B cell (primary cell): ENCODE results near the gene TMEM129. TPM values are rescaled to one million over a fixed set of nuclear protein-coding genes. Genes with fewer than 3 reads are reported as not detected.
A peak's percentile ranks its signal among the peaks of the same experiment; 100 is the strongest.

Experiments
- ATAC-seq: fragments of 200-7000 bp; cut with Tn5 transposase; one replicate; pipeline ENCODE4 v1.10.0; 2021; ENCODE audit warnings: low read depth, mild to moderate bottlenecking, moderate number of reproducible peaks, moderate library complexity
- CTCF ChIA-PET: fragments of 350-600 bp; sonication (Branson Sonifier 250); formaldehyde crosslinking; loops from one replicate; lab custom pipeline; 2021; ENCODE audit warnings: antibody characterized with exemption, inconsistent platforms; lab: Charles Lee
- POLR2A ChIA-PET: fragments of 350-600 bp; sonication (Branson Sonifier 250); formaldehyde crosslinking; loops from one replicate; lab custom pipeline; 2021; ENCODE audit warnings: antibody characterized with exemption; lab: Charles Lee
- DNase-seq: peaks from one replicate; pipeline ENCODE4 v3.0.0; 2013
- H2AFZ ChIP-seq: 2 replicates; pipeline ENCODE4 v1.6.1; 2012; ENCODE audit warnings: mild to moderate bottlenecking, low read depth, low read length; ENCODE audit not compliant: insufficient read depth, poor library complexity, severe bottlenecking
- H3K27ac ChIP-seq, 2 donors: 1 replicate in 1 of 2; 2 replicates in 1 of 2; pipeline ENCODE4 v1.5.1; 2012 to 2013; ENCODE audit warnings: low read length in 2 of 2, mild to moderate bottlenecking in 2 of 2, moderate library complexity in 1 of 2
- H3K27me3 ChIP-seq, 4 experiments: fragments of 200-600 bp in 1 of 4; sonication (generic) in 1 of 4; replicated peaks in 1 of 4; 1 replicate in 2 of 4; 2 replicates in 2 of 4; pipeline versions ENCODE4 v1.6.1 to v1.7.0; 2013 to 2016; ENCODE audit warnings: low read length in 3 of 4, mild to moderate bottlenecking in 2 of 4, mixed read lengths in 1 of 4, moderate library complexity in 1 of 4; ENCODE audit not compliant: insufficient read depth in 4 of 4, control insufficient read depth in 3 of 4; ENCODE audit errors: control extremely low read depth in 1 of 4
- H3K36me3 ChIP-seq, 2 experiments: replicated peaks in 1 of 2; 1 replicate in 1 of 2; 2 replicates in 1 of 2; pipeline versions ENCODE4 v1.6.1 to v1.7.1; 2013; ENCODE audit warnings: low read length in 1 of 2; ENCODE audit not compliant: insufficient read depth in 2 of 2, control insufficient read depth in 1 of 2; ENCODE audit errors: control extremely low read depth in 1 of 2, extremely low read depth in 1 of 2
- H3K4me1 ChIP-seq, 2 donors: fragments of 200-600 bp in 1 of 2; sonication (generic) in 1 of 2; 1 replicate in 1 of 2; 2 replicates in 1 of 2; pipeline versions ENCODE4 v1.5.1 to v1.6.1; 2013 to 2017; ENCODE audit warnings: low read length in 2 of 2; ENCODE audit not compliant: control insufficient read depth in 2 of 2, insufficient read depth in 2 of 2
- H3K4me2 ChIP-seq: replicated peaks from 2 replicates; pipeline ENCODE3; 2012; ENCODE audit warnings: mild to moderate bottlenecking, low read depth, low read length; ENCODE audit not compliant: poor library complexity, severe bottlenecking
- H3K4me3 ChIP-seq, 5 experiments: fragments of 200-600 bp in 1 of 5; sonication (generic) in 1 of 5; 1 replicate in 3 of 5; 2 replicates in 2 of 5; pipeline versions ENCODE4 v1.5.1 to v1.7.0; 2011 to 2016; ENCODE audit warnings: low read length in 4 of 5, mild to moderate bottlenecking in 4 of 5, low read depth in 2 of 5, control low read depth in 1 of 5, moderate library complexity in 1 of 5; ENCODE audit not compliant: insufficient read depth in 1 of 5; ENCODE audit errors: control extremely low read depth in 1 of 5, extremely low read depth in 1 of 5
- H3K79me2 ChIP-seq: fragments of 200-600 bp; sonication (generic); one replicate; pipeline ENCODE4 v1.6.0; 2016; ENCODE audit warnings: low read length; ENCODE audit not compliant: control insufficient read depth, insufficient read depth
- H3K9ac ChIP-seq: fragments of 200-600 bp; sonication (generic); 2 replicates; pipeline ENCODE4 v1.6.1; 2017; ENCODE audit warnings: mild to moderate bottlenecking, low read length, moderate library complexity
- H3K9me3 ChIP-seq, 3 donors: one replicate each; pipeline versions ENCODE4 v1.6.1 to v1.7.1; 2013; ENCODE audit warnings: low read length in 2 of 3; ENCODE audit not compliant: control insufficient read depth in 2 of 3, insufficient read depth in 1 of 3; ENCODE audit errors: control extremely low read depth in 1 of 3
- H4K20me1 ChIP-seq: 2 replicates; pipeline ENCODE4 v1.6.0; 2012; ENCODE audit warnings: mild to moderate bottlenecking, low read length; ENCODE audit not compliant: insufficient read depth, control insufficient read depth, poor library complexity, severe bottlenecking
- H3K27ac Mint-ChIP-seq: one replicate; pipeline ENCODE4 v1.8.0; 2021; ENCODE audit warnings: mixed read lengths
- H3K27me3 Mint-ChIP-seq: one replicate; pipeline ENCODE4 v1.8.0; 2021; ENCODE audit warnings: mixed read lengths
- H3K4me1 Mint-ChIP-seq: one replicate; pipeline ENCODE4 v1.8.0; 2021; ENCODE audit warnings: mixed read lengths
- H3K4me3 Mint-ChIP-seq: one replicate; pipeline ENCODE4 v1.8.0; 2021; ENCODE audit warnings: mixed read lengths
- H3K9me3 Mint-ChIP-seq: one replicate; pipeline ENCODE4 v1.8.0; 2022; ENCODE audit warnings: mixed read lengths; ENCODE audit not compliant: insufficient read depth
- CTCF ChIP-seq: fragments of 200-600 bp; IDR thresholded peaks from one replicate; pipeline ENCODE4 v1.8.0; 2022; ENCODE audit warnings: antibody characterized with exemption, mild to moderate bottlenecking
- EZH2 ChIP-seq: IDR thresholded peaks from 2 replicates; pipeline ENCODE4 v1.6.1; 2012; ENCODE audit warnings: borderline replicate concordance, low read depth, mild to moderate bottlenecking, moderate library complexity, low read length; ENCODE audit not compliant: insufficient read depth, poor library complexity, severe bottlenecking
- WGBS: methylation state at CpG from one replicate; pipeline ENCODE4 v1.1.5; 2013; ENCODE audit warnings: missing lambda C conversion rate; ENCODE audit not compliant: insufficient coverage; 5-methylcytosine and 5-hydroxymethylcytosine counted together
- intact Hi-C: fragments of 100-400 bp; cut with micrococcal nuclease; formaldehyde crosslinking; loops from one replicate; pipeline ENCODE4 v1.10.0; 2022
- polyA plus RNA-seq: library from polyadenylated mRNA; depleted of rRNA; stranded (reverse); fragments of >200 nt; gene quantifications from 2 replicates; pipeline ENCODE4 v1.2.3, GENCODE V29; 2012
- total RNA-seq, 2 donors: library from RNA; stranded (reverse); fragments of 120-200 nt in 1 of 2; gene quantifications; 1 replicate in 1 of 2; 2 replicates in 1 of 2; pipeline versions ENCODE4 v1.2.3 to v1.2.4, GENCODE V29; 2013 to 2022

TMEM129 gene
- total and polyA plus RNA-seq, 2 donors (not counting 1 experiment from before 2014, with no cell fraction given): 41.0 to 76.5 TPM

- Histone ChIP-seq H3K4me1 (peaks cover 32 to 33% of the 10 kb centered on the region in 2 donors), H3K9ac (no peak overlapping the region), H3K4me2 (peak overlapping the region; percentile 74), H3K27ac (no peak overlapping the region), H3K9me3 (no peaks in the 10 kb centered on the region), H4K20me1 (no peaks in the 10 kb centered on the region), H3K36me3 (no peaks in the 10 kb centered on the region), H3K27me3 (peaks cover 0 to 53% (median 10%) of the 10 kb centered on the region in 4 experiments), H2AFZ (no peak overlapping the region), H3K4me3 (no peak overlapping the region), H3K79me2 (no peaks in the 10 kb centered on the region)
- ChIA-PET CTCF (interaction anchor here (1.0 to 1.2 kb wide), 4 partner anchors 21 to 131 kb away, joined by 3 to 5 read pairs (median 3); no protein-coding TSS in a partner anchor), POLR2A (interaction anchor here (0.6 kb wide), 1 partner anchor 836 kb away, joined by 3 read pairs; the partner anchor contains the start of gene TMEM175)
- ATAC-seq (no peak), DNase-seq (no peak)
- H3K27ac Mint-ChIP-seq: peak overlapping the region; percentile 84
- TF ChIP-seq EZH2: no peak
- TF ChIP-seq CTCF: no peak
- intact Hi-C loops: no loop called here
- H3K9me3 Mint-ChIP-seq: no peaks in the 10 kb centered on the region
- H3K4me1 Mint-ChIP-seq: peaks cover 19% of the 10 kb centered on the region
- peak overlapping the region; percentile 86 for H3K4me3 Mint-ChIP-seq
- 45% methylated on average over 23 of the region's 23 CpGs for WGBS
- peaks cover 16% of the 10 kb centered on the region for H3K27me3 Mint-ChIP-seq
These were observed 47.4 kb upstream of the TMEM129 start for GRCh38 chr4:1768367-1769034.

- no peaks in the 10 kb centered on the region for H3K9me3 ChIP-seq
- peaks cover 16% of the 10 kb centered on the region for H3K27me3 Mint-ChIP-seq
- H3K4me3 ChIP-seq: peak overlapping the region in 3 of 5 experiments; percentile 18 to 19 (median 19)
- WGBS: 7% methylated on average over 18 of the region's 32 CpGs
- no peak overlapping the region for H2AFZ ChIP-seq
- no peaks in the 10 kb centered on the region for H4K20me1 ChIP-seq
- ATAC-seq (peak; percentile 48), DNase-seq (peak; percentile 47)
- CTCF ChIA-PET: interaction anchor here (1.0 to 1.2 kb wide), 4 partner anchors 20 to 132 kb away, joined by 3 to 5 read pairs (median 3); no protein-coding TSS in a partner anchor
- H3K4me3 Mint-ChIP-seq: peak overlapping the region; percentile 86
- H3K9me3 Mint-ChIP-seq: no peaks in the 10 kb centered on the region
- H3K27ac ChIP-seq: no peak overlapping the region
- TF ChIP-seq EZH2 (no peak), CTCF (peak; percentile 45)
- POLR2A ChIA-PET: interaction anchor here (0.6 to 0.7 kb wide), 2 partner anchors 131 to 835 kb away, joined by 3 to 4 read pairs; partner anchors contain the start of gene TMEM175
- H3K79me2 ChIP-seq: no peaks in the 10 kb centered on the region
- no peak overlapping the region for H3K27ac Mint-ChIP-seq
- peaks cover 0 to 57% (median 10%) of the 10 kb centered on the region in 4 experiments for H3K27me3 ChIP-seq
- no peaks in the 10 kb centered on the region for H3K36me3 ChIP-seq
- H3K9ac ChIP-seq: no peak overlapping the region
- intact Hi-C loops: loop anchor here (2.0 kb wide), 1 partner anchor 25 kb away; the partner anchor contains the start of gene FGFR3
- peaks cover 19% of the 10 kb centered on the region for H3K4me1 Mint-ChIP-seq
- peak overlapping the region; percentile 74 for H3K4me2 ChIP-seq
- peaks cover 32 to 35% of the 10 kb centered on the region in 2 donors for H3K4me1 ChIP-seq
These were observed 46.7 kb upstream of the TMEM129 start for GRCh38 chr4:1767770-1768366.
